Esophagus muscularis mucosa (tissue), 4 donors: ENCODE data around the gene ADSL.
A peak's percentile ranks its signal among the peaks of the same experiment; 100 is the strongest.

Experiments used
- CTCF ChIP-seq, 3 experiments: fragments of 200-600 bp in 2 of 3; fragments of 450-650 bp in 1 of 3; sonication (generic) in 2 of 3; IDR thresholded peaks; one replicate each; pipeline ENCODE4 v1.5.1; 2017 to 2019; ENCODE audit warnings: antibody characterized with exemption in 3 of 3, mild to moderate bottlenecking in 2 of 3, moderate library complexity in 1 of 3
- EP300 ChIP-seq: sonication (generic); formaldehyde crosslinking; IDR thresholded peaks from one replicate; pipeline ENCODE4 v1.6.1; 2017; ENCODE audit warnings: antibody characterized with exemption
- POLR2A ChIP-seq: fragments of 450-650 bp; IDR thresholded peaks from one replicate; pipeline ENCODE4 v1.6.1; 2017; ENCODE audit warnings: antibody characterized with exemption, moderate library complexity, mild to moderate bottlenecking, low read depth
- POLR2AphosphoS5 ChIP-seq, 2 donors: sonication (generic); formaldehyde crosslinking; IDR thresholded peaks; one replicate each; pipeline ENCODE4 v1.6.1; 2017; ENCODE audit warnings: antibody characterized with exemption in 2 of 2

GRCh38 chr22:40436505-40437431, 90.5 kb downstream of the ADSL start:
- TF ChIP-seq CTCF (IDR thresholded peaks at IDR 0.05) (peak; percentile 64 to 83 (median 68)), POLR2A (no peak), POLR2AphosphoS5 (IDR thresholded peaks at IDR 0.05) (no peak), EP300 (no peak)
